Astrocyte of the spinal cord (primary cell): Measurements from ENCODE around the gene ABHD12B.

ENCODE experiments used
- DNase-seq: peaks from one replicate; pipeline ENCODE4 v3.0.0; 2011; ENCODE audit warnings: low read depth, low spot score
- H3K4me3 ChIP-seq: 2 replicates; pipeline ENCODE4 v1.5.1; 2011; ENCODE audit warnings: low read depth, mild to moderate bottlenecking, low read length, moderate library complexity
- CTCF ChIP-seq: IDR thresholded peaks from 2 replicates; pipeline ENCODE4 v1.5.1; 2012; ENCODE audit warnings: low read depth, mild to moderate bottlenecking, low read length, inconsistent platforms
- in situ Hi-C: cut with HindIII; loops from 2 replicates; pipeline ENCODE4 v1.10.0; 2017; ENCODE audit warnings: low sequenced_read_pairs

ABHD12B gene

GRCh38 chr14:50932156-50932555 is 60.3 kb downstream of the ABHD12B start:
- DNase-seq, result no peak

GRCh38 chr14:50932592-50933495 is 61.0 kb downstream of the ABHD12B start:
- no peak overlapping the region for H3K4me3 ChIP-seq
- no peak for DNase-seq
- no peak for TF ChIP-seq CTCF
- in situ Hi-C loops, result no loop called here

More at GRCh38 chr14:50932156-50932555, 60.3 kb downstream of the ABHD12B start:
- no peak overlapping the region for H3K4me3 ChIP-seq
- in situ Hi-C loops, result no loop called here
- TF ChIP-seq CTCF, result no peak

GRCh38 chr14:50935126-50936015 is 63.5 kb downstream of the ABHD12B start:
- TF ChIP-seq CTCF, result no peak
- H3K4me3 ChIP-seq, result no peak overlapping the region
- in situ Hi-C loops, result no loop called here
- no peak for DNase-seq

GRCh38 chr14:50936016-50936340 is 64.1 kb downstream of the ABHD12B start:
- in situ Hi-C loops, result no loop called here
- no peak for TF ChIP-seq CTCF
- DNase-seq, result no peak
- no peak overlapping the region for H3K4me3 ChIP-seq

- no peak for TF ChIP-seq CTCF
- H3K4me3 ChIP-seq, result no peak overlapping the region
- in situ Hi-C loops, result no loop called here
- no peak for DNase-seq
Observed at GRCh38 chr14:50936882-50937281, 65.0 kb downstream of the ABHD12B start.

DNA sequence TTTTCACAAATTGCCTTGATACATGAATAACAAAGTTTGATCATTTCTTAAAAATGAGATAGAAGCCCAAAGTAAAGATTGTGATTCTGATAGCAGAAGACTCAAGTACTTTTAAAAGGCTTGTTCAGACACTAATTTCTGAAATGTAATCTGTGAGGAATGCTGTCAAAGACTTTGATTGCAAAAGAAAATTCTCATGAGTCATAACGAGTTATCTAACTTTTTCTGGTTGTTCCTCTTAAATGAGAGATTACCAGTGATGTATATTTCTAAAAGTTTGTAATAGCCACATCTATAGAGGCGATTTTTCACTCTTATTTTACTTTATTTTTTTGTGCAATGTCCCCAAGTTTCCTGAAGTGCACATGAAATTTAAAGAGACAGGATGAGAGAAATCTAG is 65.5 kb downstream of the ABHD12B start:
- in situ Hi-C loops, result no loop called here
- no peak overlapping the region for H3K4me3 ChIP-seq
- peak; percentile 18 for DNase-seq
- TF ChIP-seq CTCF, result no peak
